Fibroblast of skin of left quadriceps (primary cell): Measurements from ENCODE around the gene TAF4B.
A peak's percentile ranks its signal among the peaks of the same experiment; 100 is the strongest.
"Not testable (repeated sequence)": the region's sequence is repeated elsewhere in the genome, so short reads cannot be mapped to it uniquely, and the experiment has no call there.

ENCODE experiments used
- DNase-seq, 2 experiments: peaks; one replicate each; pipeline ENCODE4 v3.0.0-alpha.2; 2013; ENCODE audit warnings: low read depth in 2 of 2

TAF4B gene

GRCh38 chr18:26381555-26381954 is 155.3 kb downstream of the TAF4B start:
- not testable (repeated sequence) for DNase-seq

GRCh38 chr18:26383454-26384270 is 157.4 kb downstream of the TAF4B start:
- DNase-seq, result peak; percentile 27 to 38

GRCh38 chr18:26386002-26386401 is 159.8 kb downstream of the TAF4B start:
- DNase-seq, result peak; percentile 17 to 31

- DNase-seq, result peak in 1 of 2 experiments; percentile 6
These were observed 160.2 kb downstream of the TAF4B start for GRCh38 chr18:26386441-26386840.

GRCh38 chr18:26394047-26394654 is 167.9 kb downstream of the TAF4B start:
- no peak for DNase-seq

- no peak for DNase-seq
These were observed 170.8 kb downstream of the TAF4B start for GRCh38 chr18:26397019-26397418.

GRCh38 chr18:26403491-26403890 is 177.2 kb downstream of the TAF4B start:
- no peak for DNase-seq

- peak in 1 of 2 experiments; percentile 14 for DNase-seq
These were observed 179.1 kb downstream of the TAF4B start for GRCh38 chr18:26405190-26405801.

- no peak for DNase-seq
These were observed 180.1 kb downstream of the TAF4B start for GRCh38 chr18:26406324-26406723.

GRCh38 chr18:26406854-26407517 is 180.7 kb downstream of the TAF4B start:
- no peak for DNase-seq

GRCh38 chr18:26407736-26408601 is 181.7 kb downstream of the TAF4B start:
- no peak for DNase-seq

- no peak for DNase-seq
These were observed 182.8 kb downstream of the TAF4B start for GRCh38 chr18:26409091-26409490.

- peak; percentile 34 to 48 for DNase-seq
These were observed 188.7 kb downstream of the TAF4B start for GRCh38 chr18:26414901-26415440.

- DNase-seq, result no peak
These were observed 189.4 kb downstream of the TAF4B start for GRCh38 chr18:26415631-26416030.

- DNase-seq, result no peak
These were observed 190.5 kb downstream of the TAF4B start for GRCh38 chr18:26416652-26417150.

GRCh38 chr18:26417190-26417589 is 190.9 kb downstream of the TAF4B start:
- no peak for DNase-seq

- no peak for DNase-seq
These were observed 192.0 kb downstream of the TAF4B start for GRCh38 chr18:26418225-26418624.

- DNase-seq, result no peak
These were observed 193.5 kb downstream of the TAF4B start for GRCh38 chr18:26419746-26420145.

- no peak for DNase-seq
These were observed 195.3 kb downstream of the TAF4B start for GRCh38 chr18:26421503-26421902.

- DNase-seq, result no peak
These were observed 195.7 kb downstream of the TAF4B start for GRCh38 chr18:26421931-26422330.
